Muscle layer of duodenum (tissue), 2 donors: ENCODE measurements around the gene MAGEA4.
"Not testable (repeated sequence)": the region's sequence is repeated elsewhere in the genome, so short reads cannot be mapped to it uniquely, and the experiment has no call there.

Experiments used
- H3K27ac ChIP-seq: one replicate; pipeline ENCODE4 v1.7.0; 2013; ENCODE audit warnings: mild to moderate bottlenecking, low read length
- H3K27me3 ChIP-seq: one replicate; pipeline ENCODE4 v1.7.0; 2013; ENCODE audit warnings: low read depth, mild to moderate bottlenecking, control low read depth, low read length
- H3K36me3 ChIP-seq, 2 donors: one replicate each; pipeline ENCODE4 v1.7.0; 2013; ENCODE audit warnings: low read length in 2 of 2, control low read depth in 1 of 2, mild to moderate bottlenecking in 1 of 2; ENCODE audit not compliant: insufficient read depth in 2 of 2, control insufficient read depth in 1 of 2
- H3K4me1 ChIP-seq, 2 donors: one replicate each; pipeline ENCODE4 v1.7.0; 2013; ENCODE audit warnings: low read length in 2 of 2, mild to moderate bottlenecking in 2 of 2, control low read depth in 1 of 2, moderate library complexity in 1 of 2; ENCODE audit not compliant: insufficient read depth in 2 of 2, control insufficient read depth in 1 of 2
- H3K4me3 ChIP-seq, 2 donors: one replicate each; pipeline ENCODE4 v1.7.0; 2013; ENCODE audit warnings: low read length in 2 of 2, low read depth in 1 of 2, mild to moderate bottlenecking in 1 of 2
- H3K9me3 ChIP-seq, 2 donors: one replicate each; pipeline ENCODE4 v1.7.0; 2013; ENCODE audit warnings: low read length in 2 of 2, control low read depth in 1 of 2, mild to moderate bottlenecking in 1 of 2; ENCODE audit not compliant: control insufficient read depth in 1 of 2
- donor health status: healthy.

MAGEA4 gene

DNA sequence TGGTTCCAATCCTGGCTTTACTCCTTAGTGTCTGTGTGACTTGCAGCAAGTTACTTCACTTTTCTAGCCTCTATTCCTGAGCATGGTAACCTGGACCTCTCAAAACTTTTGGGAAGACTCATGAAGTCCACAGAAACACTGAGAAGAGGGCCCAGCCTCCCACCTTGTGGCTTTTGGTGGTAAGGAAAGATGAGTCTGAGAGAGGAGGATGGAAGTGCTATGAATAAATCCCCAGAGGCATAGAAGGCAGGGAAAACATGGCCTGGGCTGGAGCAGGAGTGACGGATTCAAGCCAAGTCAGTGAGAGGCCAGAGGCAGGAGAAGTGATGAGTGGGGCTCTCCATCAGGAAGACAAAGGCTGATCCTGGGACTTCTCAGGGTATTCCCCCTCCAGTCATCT, 10.9 kb upstream of the MAGEA4 start:
- Histone ChIP-seq H3K4me3 (no peak overlapping the region), H3K36me3 (no peaks in the 10 kb centered on the region), H3K4me1 (no peaks in the 10 kb centered on the region), H3K27me3 (no peaks in the 10 kb centered on the region), H3K9me3 (no peaks in the 10 kb centered on the region), H3K27ac (no peak overlapping the region)

DNA sequence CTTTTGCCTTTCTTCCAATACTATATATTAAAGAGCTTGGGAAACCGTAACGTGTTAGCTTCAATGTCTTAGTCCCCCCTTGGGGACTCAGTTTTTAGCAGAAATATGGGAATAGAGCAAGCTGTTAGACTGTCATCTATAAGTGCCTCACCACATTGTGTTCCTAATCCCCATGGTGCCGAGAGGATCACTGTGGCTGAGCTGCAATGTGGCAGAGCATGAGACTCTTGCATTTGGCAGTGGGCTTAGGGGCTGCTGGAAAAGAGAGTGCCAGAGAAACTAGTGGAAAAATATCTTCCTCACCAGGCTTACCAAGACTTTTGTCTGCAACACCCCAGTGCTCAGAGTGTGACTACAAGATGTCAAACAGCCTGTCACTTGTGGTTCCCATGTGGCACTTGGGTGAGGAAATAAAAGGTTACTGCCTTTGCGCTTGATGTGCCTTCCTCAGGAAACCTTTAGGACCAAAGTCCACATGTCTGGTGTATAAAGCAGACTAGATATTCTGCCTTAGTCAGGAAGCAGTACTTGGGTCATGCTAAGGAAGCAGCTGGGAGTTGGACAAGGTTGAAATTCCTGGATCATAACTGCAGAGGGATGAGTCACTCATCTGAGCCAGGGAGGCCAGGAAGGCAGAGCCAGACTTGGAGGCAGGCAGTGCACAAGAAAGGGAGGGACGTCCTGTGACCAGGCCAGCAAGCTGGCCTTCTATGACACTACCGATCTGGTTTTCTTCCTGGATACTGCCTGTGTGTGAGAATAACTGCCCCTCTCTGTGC, 9.7 kb upstream of the MAGEA4 start:
- Histone ChIP-seq H3K27me3 (no peaks in the 10 kb centered on the region), H3K27ac (no peak overlapping the region), H3K4me1 (no peaks in the 10 kb centered on the region), H3K36me3 (no peaks in the 10 kb centered on the region), H3K4me3 (no peak overlapping the region), H3K9me3 (no peaks in the 10 kb centered on the region)

DNA sequence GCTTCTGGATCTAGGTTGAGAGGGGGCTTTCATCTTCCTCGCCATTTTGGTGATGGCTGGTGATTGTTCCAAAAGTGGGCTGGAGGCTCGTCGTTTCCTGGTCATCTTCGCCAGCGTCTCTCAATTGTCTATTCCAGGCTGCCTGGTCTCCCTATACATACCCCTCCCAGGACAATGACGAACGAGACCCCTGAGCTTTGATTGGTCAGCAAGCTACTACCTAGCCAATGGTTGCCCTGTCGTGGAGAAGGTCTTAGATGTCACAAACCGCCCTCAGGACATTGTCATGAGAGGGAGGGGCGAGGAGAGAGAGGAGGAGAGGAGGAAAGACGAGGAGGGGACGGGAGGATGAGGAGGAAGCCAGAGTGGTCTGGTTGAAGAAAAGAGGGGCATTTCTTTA, 7.7 kb upstream of the MAGEA4 start:
- Histone ChIP-seq H3K27me3 (no peaks in the 10 kb centered on the region), H3K4me1 (no peaks in the 10 kb centered on the region), H3K9me3 (no peaks in the 10 kb centered on the region), H3K27ac (no peak overlapping the region), H3K4me3 (no peak overlapping the region), H3K36me3 (no peaks in the 10 kb centered on the region)

DNA sequence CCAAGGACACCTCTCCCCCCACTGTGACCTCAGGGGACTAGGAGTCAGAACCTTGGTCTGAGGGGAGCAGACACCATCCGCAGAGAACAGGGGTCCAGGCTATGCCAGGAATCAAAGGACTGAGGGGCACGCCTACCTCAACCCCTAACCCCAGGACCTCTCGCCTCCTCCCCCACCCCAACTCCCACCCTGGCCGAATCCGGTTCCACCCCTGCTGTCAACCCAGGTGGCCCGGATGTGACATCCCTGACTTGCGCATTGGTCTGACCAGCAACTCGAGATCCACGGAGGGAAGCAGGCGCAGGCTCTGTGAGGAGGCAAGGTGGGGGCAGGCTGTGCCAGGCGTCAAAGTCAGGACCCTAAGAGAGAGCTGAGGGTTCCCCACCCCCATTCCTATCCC, 468 bp upstream of the MAGEA4 start:
- H3K27ac ChIP-seq: no peak overlapping the region
- H3K36me3 ChIP-seq: no peaks in the 10 kb centered on the region
- no peaks in the 10 kb centered on the region for H3K9me3 ChIP-seq
- H3K4me3 ChIP-seq: no peak overlapping the region
- H3K4me1 ChIP-seq: no peaks in the 10 kb centered on the region
- no peaks in the 10 kb centered on the region for H3K27me3 ChIP-seq

DNA sequence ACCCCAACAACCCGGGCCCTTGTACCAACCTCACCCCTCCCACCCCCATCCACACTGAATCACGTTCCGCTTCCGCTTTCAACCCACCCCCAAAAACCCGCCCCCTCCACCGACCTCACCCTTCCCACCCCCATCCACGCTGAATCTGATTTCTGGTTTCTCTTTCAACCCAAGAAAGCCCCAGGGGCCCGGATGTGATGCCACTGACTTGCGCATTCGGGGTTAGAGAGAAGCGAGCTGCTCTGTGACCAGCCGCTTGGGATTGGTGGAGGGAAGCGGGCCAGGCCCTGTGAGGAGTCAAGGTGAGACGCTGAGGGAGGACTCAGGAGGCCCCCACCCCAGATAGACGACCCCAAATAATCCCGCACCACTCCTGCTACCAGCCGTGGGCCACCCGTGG, 6.0 kb downstream of the MAGEA4 start:
- H3K27ac ChIP-seq, H3K4me3 ChIP-seq, H3K27me3 ChIP-seq, H3K9me3 ChIP-seq, H3K36me3 ChIP-seq, H3K4me1 ChIP-seq: not testable (repeated sequence)

DNA sequence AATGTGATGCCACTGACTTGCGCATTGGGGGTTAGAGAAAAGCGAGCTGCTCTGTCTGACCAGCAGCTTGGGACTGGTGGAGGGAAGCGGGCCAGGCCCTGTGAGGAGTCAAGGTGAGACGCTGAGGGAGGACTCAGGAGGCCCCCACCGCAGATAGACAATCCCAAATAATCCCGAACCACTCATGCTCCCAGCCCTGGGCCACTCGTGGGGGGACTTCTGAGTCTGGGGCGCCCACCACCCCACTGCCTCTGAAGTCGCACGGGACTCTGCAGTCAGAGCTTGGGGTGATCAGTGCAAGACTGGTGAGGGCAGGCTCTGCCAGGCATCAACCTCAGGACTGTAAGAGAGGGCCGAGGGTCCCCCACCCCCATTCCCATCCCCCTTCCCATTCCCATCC, 6.9 kb downstream of the MAGEA4 start:
- no peaks in the 10 kb centered on the region for H3K27me3 ChIP-seq
- H3K4me1 ChIP-seq: no peaks in the 10 kb centered on the region
- H3K9me3 ChIP-seq: no peaks in the 10 kb centered on the region
- H3K4me3 ChIP-seq: no peak overlapping the region
- no peak overlapping the region for H3K27ac ChIP-seq
- H3K36me3 ChIP-seq: no peaks in the 10 kb centered on the region

DNA sequence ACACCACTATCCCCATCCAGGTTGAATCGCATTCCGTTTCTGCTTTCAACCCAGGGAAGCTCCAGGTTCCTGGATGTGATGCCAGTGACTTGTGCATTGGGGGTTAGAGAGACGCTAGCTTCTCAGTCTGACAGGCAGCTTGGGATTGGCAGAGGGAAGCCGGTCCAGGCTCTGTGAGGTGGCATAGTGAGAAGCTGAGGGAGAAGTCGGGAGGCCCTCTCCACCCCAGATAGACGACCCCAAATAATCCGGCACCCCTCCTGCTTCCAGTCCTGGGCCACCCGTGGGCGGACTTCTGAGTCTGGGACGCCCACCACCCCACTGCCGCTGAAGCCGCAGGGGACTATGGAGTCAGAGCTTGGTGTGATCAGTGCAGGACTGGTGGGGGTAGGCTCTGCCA, 7.4 kb downstream of the MAGEA4 start:
- Histone ChIP-seq H3K27me3 (no peaks in the 10 kb centered on the region), H3K36me3 (no peaks in the 10 kb centered on the region), H3K4me3 (no peak overlapping the region), H3K27ac (no peak overlapping the region), H3K4me1 (no peaks in the 10 kb centered on the region), H3K9me3 (no peaks in the 10 kb centered on the region)

DNA sequence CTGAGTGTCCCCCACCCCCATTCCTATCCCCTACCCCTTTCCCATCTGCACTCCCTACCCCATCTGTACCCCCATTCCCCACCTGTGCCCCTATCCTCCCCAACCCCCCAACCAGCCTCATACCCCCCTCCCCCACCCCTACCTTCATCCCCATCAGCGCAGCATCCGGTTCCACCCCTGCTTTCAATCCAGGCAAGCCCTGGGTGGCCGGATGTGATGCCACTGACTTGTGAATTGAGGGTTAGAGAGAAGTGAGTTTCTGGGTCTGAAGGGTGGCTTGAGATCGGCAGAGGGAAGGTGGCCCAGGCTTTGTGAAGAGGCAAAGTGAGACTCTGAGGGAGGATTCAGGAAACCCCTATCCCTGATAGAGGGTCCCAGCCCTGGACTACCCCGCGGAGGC, 7.8 kb downstream of the MAGEA4 start:
- Histone ChIP-seq H3K36me3 (no peaks in the 10 kb centered on the region), H3K9me3 (no peaks in the 10 kb centered on the region), H3K4me3 (no peak overlapping the region), H3K27me3 (no peaks in the 10 kb centered on the region), H3K27ac (no peak overlapping the region), H3K4me1 (no peaks in the 10 kb centered on the region)

DNA sequence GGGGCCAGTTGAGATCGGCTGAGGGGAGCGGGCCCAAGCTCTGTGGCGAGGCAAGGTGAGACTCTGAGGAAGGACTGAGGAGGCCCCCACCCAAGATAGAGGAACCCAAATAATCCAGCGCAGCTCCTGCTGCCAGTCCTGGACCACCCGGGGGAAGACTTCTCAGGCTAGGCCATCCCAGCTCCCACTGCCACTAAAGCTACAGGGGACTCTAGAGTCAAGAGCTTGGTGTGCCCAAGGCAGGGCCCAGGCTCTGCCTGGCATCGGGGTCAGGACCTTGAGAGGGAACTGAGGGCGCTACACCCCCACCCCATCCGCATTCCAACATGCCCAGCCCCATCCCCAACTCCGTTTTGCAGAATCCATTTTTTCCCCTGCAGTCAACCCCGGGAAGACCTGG, 8.6 kb downstream of the MAGEA4 start:
- Histone ChIP-seq H3K27me3 (no peaks in the 10 kb centered on the region), H3K4me3 (no peak overlapping the region), H3K27ac (no peak overlapping the region), H3K36me3 (no peaks in the 10 kb centered on the region), H3K4me1 (no peaks in the 10 kb centered on the region), H3K9me3 (no peaks in the 10 kb centered on the region)

DNA sequence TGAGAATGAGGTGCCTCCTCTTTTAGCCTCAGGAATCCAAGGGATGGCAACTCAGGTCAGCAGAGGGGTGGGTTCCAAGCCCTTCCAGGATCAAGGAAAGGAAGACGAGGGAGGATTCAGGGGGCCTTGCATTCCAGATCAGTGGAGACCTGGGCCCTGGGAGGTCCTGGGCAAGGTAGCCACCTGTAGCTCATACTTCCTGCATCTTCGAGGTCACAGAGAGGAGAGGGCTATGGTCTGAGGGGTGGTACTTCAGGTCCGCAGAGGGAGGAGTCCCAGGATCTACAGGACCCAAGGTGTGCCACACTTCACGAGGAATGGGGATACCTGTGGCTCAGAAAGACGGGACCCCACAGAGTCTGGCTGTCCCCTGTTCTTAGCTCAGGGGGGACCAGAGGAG, 9.2 kb downstream of the MAGEA4 start:
- no peaks in the 10 kb centered on the region for H3K36me3 ChIP-seq
- H3K27me3 ChIP-seq: no peaks in the 10 kb centered on the region
- no peaks in the 10 kb centered on the region for H3K9me3 ChIP-seq
- H3K27ac ChIP-seq: no peak overlapping the region
- no peak overlapping the region for H3K4me3 ChIP-seq
- no peaks in the 10 kb centered on the region for H3K4me1 ChIP-seq

DNA sequence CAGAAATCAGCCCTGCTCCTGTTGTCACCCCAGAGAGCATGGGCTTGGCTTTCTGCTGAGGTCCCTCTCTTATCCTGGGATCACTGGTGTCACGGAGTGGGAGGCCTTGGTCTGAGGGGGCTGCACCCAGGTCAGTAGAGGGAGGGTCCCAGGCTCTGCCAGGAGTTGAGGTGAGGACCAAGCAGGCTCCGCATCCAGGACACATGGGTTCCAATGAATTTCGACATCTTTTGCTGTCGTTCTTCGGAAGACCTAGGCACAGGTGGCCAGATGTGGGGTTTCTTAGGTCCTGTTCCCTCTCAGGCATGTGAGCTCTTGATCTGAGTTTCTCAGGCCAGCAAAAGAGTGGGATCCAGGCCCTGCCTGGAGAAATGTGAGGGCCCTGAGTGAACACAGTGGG, 10.0 kb downstream of the MAGEA4 start:
- Histone ChIP-seq H3K9me3 (no peaks in the 10 kb centered on the region), H3K36me3 (no peaks in the 10 kb centered on the region), H3K4me3 (no peak overlapping the region), H3K4me1 (no peaks in the 10 kb centered on the region), H3K27ac (no peak overlapping the region), H3K27me3 (no peaks in the 10 kb centered on the region)

DNA sequence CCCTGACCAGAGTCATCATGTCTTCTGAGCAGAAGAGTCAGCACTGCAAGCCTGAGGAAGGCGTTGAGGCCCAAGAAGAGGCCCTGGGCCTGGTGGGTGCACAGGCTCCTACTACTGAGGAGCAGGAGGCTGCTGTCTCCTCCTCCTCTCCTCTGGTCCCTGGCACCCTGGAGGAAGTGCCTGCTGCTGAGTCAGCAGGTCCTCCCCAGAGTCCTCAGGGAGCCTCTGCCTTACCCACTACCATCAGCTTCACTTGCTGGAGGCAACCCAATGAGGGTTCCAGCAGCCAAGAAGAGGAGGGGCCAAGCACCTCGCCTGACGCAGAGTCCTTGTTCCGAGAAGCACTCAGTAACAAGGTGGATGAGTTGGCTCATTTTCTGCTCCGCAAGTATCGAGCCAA, 11.0 kb downstream of the MAGEA4 start:
- H3K4me1 ChIP-seq: no peaks in the 10 kb centered on the region

More for the DNA sequence above, 11.0 kb downstream of the MAGEA4 start:
- Histone ChIP-seq H3K27ac (no peak overlapping the region), H3K9me3 (no peaks in the 10 kb centered on the region), H3K36me3 (no peaks in the 10 kb centered on the region), H3K4me3 (no peak overlapping the region), H3K27me3 (no peaks in the 10 kb centered on the region)
